ENCODE results near the gene TLE4. TPM values are rescaled to one million over a fixed set of nuclear protein-coding genes. Genes with fewer than 3 reads are reported as not detected.

The TLE4 gene
- total RNA-seq, 1 experiment from 2014 or later = 8.7 TPM

- TF ChIP-seq, protein P1, sequence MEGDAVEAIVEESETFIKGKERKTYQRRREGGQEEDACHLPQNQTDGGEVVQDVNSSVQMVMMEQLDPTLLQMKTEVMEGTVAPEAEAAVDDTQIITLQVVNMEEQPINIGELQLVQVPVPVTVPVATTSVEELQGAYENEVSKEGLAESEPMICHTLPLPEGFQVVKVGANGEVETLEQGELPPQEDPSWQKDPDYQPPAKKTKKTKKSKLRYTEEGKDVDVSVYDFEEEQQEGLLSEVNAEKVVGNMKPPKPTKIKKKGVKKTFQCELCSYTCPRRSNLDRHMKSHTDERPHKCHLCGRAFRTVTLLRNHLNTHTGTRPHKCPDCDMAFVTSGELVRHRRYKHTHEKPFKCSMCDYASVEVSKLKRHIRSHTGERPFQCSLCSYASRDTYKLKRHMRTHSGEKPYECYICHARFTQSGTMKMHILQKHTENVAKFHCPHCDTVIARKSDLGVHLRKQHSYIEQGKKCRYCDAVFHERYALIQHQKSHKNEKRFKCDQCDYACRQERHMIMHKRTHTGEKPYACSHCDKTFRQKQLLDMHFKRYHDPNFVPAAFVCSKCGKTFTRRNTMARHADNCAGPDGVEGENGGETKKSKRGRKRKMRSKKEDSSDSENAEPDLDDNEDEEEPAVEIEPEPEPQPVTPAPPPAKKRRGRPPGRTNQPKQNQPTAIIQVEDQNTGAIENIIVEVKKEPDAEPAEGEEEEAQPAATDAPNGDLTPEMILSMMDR (IDR thresholded peaks at IDR 0.05; ENCODE audit: unreplicated experiment) = no peak
- no peaks in the 10 kb centered on the region for H3K9me3 Mint-ChIP-seq (ENCODE audit: unreplicated experiment)
- CTCF ChIA-PET = interaction anchor here (0.6 kb wide), 2 partner anchors 287 to 1528 kb away, joined by 3 read pairs; no protein-coding TSS in a partner anchor
- H3K36me3 Mint-ChIP-seq (ENCODE audit: insufficient read depth, unreplicated experiment) = no peaks in the 10 kb centered on the region
- no peak overlapping the region for H3K4me3 Mint-ChIP-seq (ENCODE audit: unreplicated experiment)
- H3K27me3 Mint-ChIP-seq (ENCODE audit: insufficient read depth, unreplicated experiment) = no peaks in the 10 kb centered on the region
- no TSS peak for BruUV-seq (replicated peaks)
- no peak overlapping the region for H3K27ac Mint-ChIP-seq (ENCODE audit: low read depth, unreplicated experiment)
- H3K4me1 Mint-ChIP-seq (ENCODE audit: insufficient read depth, unreplicated experiment) = peaks cover 11% of the 10 kb centered on the region
- POLR2A ChIA-PET = interaction anchor here (1.5 kb wide), 1 partner anchor 11 kb away, joined by 7 read pairs; no protein-coding TSS in a partner anchor
- intact Hi-C loops (cut with micrococcal nuclease) = no loop called here
- no peak for DNase-seq (ENCODE audit: unreplicated experiment)
These were observed 194.3 kb downstream of the TLE4 start for GRCh38 chr9:79766091-79766490.

DNA sequence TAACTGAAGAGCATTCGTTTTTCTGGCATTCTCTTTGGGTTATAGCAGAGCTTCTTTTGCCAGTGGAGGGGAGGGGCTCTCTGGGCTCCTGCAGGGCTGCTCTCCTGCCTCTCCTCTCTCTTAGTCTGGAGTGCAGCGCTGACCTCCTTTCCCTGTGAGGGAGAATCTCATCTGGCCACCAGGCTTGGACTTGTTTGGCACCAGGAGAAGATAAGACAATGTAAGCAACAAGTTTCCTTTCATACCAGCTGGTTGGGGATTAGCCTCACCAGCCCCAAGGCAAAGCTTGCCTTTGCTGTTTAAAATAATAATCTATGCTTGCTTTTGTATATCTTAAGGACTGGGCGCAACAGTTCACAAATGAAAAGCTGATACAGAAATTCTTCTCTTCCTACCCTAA, 196.4 kb downstream of the TLE4 start:
- Mint-ChIP-seq H3K4me1 (ENCODE audit: insufficient read depth, unreplicated experiment) (peaks cover 11% of the 10 kb centered on the region), H3K27ac (ENCODE audit: low read depth, unreplicated experiment) (no peak overlapping the region), H3K9me3 (ENCODE audit: unreplicated experiment) (no peaks in the 10 kb centered on the region), H3K27me3 (ENCODE audit: insufficient read depth, unreplicated experiment) (no peaks in the 10 kb centered on the region), H3K4me3 (ENCODE audit: unreplicated experiment) (no peak overlapping the region), H3K36me3 (ENCODE audit: insufficient read depth, unreplicated experiment) (no peaks in the 10 kb centered on the region)
- ChIA-PET CTCF (no interaction called here), POLR2A (no interaction called here)
- no peak for DNase-seq (ENCODE audit: unreplicated experiment)
- intact Hi-C loops (cut with micrococcal nuclease) = no loop called here
- BruUV-seq (replicated peaks) = no TSS peak
- TF ChIP-seq, protein P1 (IDR thresholded peaks at IDR 0.05; ENCODE audit: unreplicated experiment) = no peak

GRCh38 chr9:79769476-79770275, 197.9 kb downstream of the TLE4 start:
- Mint-ChIP-seq H3K4me1 (ENCODE audit: insufficient read depth, unreplicated experiment) (peaks cover 2% of the 10 kb centered on the region), H3K4me3 (ENCODE audit: unreplicated experiment) (no peak overlapping the region)

DNA sequence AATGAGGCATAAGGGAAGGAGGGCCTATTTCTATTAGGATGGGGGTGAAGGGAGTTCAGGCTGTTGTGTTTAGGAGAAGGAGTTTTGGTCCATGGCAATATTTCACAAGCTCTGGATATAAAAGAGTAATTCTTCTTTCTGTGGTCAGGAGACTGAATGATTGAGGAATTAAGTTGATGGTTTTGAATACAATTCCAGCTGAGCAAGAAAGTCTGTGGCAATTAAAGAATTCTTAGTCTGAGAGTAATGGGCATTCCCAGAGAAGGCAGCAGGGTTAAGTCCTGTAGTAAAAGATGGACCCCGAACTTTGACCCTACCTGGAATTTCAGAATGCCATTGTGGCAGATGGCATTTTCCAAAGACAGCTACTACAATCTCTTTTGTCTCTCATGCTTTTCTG, 202.6 kb downstream of the TLE4 start:
- H3K27ac Mint-ChIP-seq (ENCODE audit: low read depth, unreplicated experiment) = no peak overlapping the region
- no peak overlapping the region for H3K4me3 Mint-ChIP-seq (ENCODE audit: unreplicated experiment)
- H3K9me3 Mint-ChIP-seq (ENCODE audit: unreplicated experiment) = no peaks in the 10 kb centered on the region
- CTCF ChIA-PET = interaction anchor here (0.6 to 1.7 kb wide), 2 partner anchors 10 to 16 kb away, joined by 3 read pairs; no protein-coding TSS in a partner anchor
- POLR2A ChIA-PET = no interaction called here
- intact Hi-C loops (cut with micrococcal nuclease) = no loop called here
- no peaks in the 10 kb centered on the region for H3K4me1 Mint-ChIP-seq (ENCODE audit: insufficient read depth, unreplicated experiment)
- no peaks in the 10 kb centered on the region for H3K36me3 Mint-ChIP-seq (ENCODE audit: insufficient read depth, unreplicated experiment)
- DNase-seq (ENCODE audit: unreplicated experiment) = no peak
- no peaks in the 10 kb centered on the region for H3K27me3 Mint-ChIP-seq (ENCODE audit: insufficient read depth, unreplicated experiment)
- no TSS peak for BruUV-seq (replicated peaks)
- TF ChIP-seq, protein P1 (IDR thresholded peaks at IDR 0.05; ENCODE audit: unreplicated experiment) = no peak

More at GRCh38 chr9:79769476-79770275, 197.9 kb downstream of the TLE4 start:
- POLR2A ChIA-PET = no interaction called here
- no peaks in the 10 kb centered on the region for H3K9me3 Mint-ChIP-seq (ENCODE audit: unreplicated experiment)
- DNase-seq (ENCODE audit: unreplicated experiment) = no peak
- TF ChIP-seq, protein P1 (IDR thresholded peaks at IDR 0.05; ENCODE audit: unreplicated experiment) = no peak
- intact Hi-C loops (cut with micrococcal nuclease) = no loop called here
- no peak overlapping the region for H3K27ac Mint-ChIP-seq (ENCODE audit: low read depth, unreplicated experiment)
- BruUV-seq (replicated peaks) = no TSS peak
- H3K36me3 Mint-ChIP-seq (ENCODE audit: insufficient read depth, unreplicated experiment) = no peaks in the 10 kb centered on the region
- H3K27me3 Mint-ChIP-seq (ENCODE audit: insufficient read depth, unreplicated experiment) = no peaks in the 10 kb centered on the region
- CTCF ChIA-PET = no interaction called here
